HEK293 (cell line): ENCODE data around the gene GCNA.

Source experiments
- SETDB1 ChIP-seq: IDR thresholded peaks from one replicate; pipeline ENCODE4 v1.6.1; 2017; ENCODE audit warnings: mild to moderate bottlenecking, low read length, moderate library complexity, mixed read lengths; ENCODE audit not compliant: insufficient read length
- ZBTB8A ChIP-seq: fragments of 450-650 bp; formaldehyde crosslinking; IDR thresholded peaks from 2 replicates; pipeline ENCODE4 v1.5.1; 2016; ENCODE audit warnings: missing biosample characterization, missing genetic modification characterization
- ZNF561 ChIP-seq: fragments of 450-650 bp; IDR thresholded peaks from 2 replicates; pipeline ENCODE4 v1.5.1; 2018; ENCODE audit warnings: missing biosample characterization, missing genetic modification characterization, borderline replicate concordance
- ZNF792 ChIP-seq: fragments of 450-650 bp; formaldehyde crosslinking; IDR thresholded peaks from 2 replicates; pipeline ENCODE4 v1.5.1; 2016; ENCODE audit warnings: missing biosample characterization, missing genetic modification characterization
- ZSCAN16 ChIP-seq: fragments of 450-650 bp; formaldehyde crosslinking; IDR thresholded peaks from 2 replicates; pipeline ENCODE4 v1.5.1; 2016; ENCODE audit warnings: missing biosample characterization, missing genetic modification characterization
- ZSCAN23 ChIP-seq: fragments of 450-650 bp; formaldehyde crosslinking; IDR thresholded peaks from 2 replicates; pipeline ENCODE4 v1.5.1; 2016; ENCODE audit warnings: missing biosample characterization, missing genetic modification characterization
- TF ChIP-seq, protein P1 (sequence below): fragments of 450-650 bp; IDR thresholded peaks from 2 replicates; pipeline ENCODE4 v1.5.1; 2018; ENCODE audit warnings: missing biosample characterization, missing genetic modification characterization
- TF ChIP-seq, protein P2 (sequence below): fragments of 450-650 bp; formaldehyde crosslinking; IDR thresholded peaks from 2 replicates; pipeline ENCODE4 v1.5.1; 2016; ENCODE audit warnings: missing biosample characterization, missing genetic modification characterization
- TF ChIP-seq, protein P3 (sequence below): fragments of 450-650 bp; formaldehyde crosslinking; IDR thresholded peaks from 2 replicates; pipeline ENCODE4 v1.5.1; 2016; ENCODE audit warnings: missing biosample characterization, missing genetic modification characterization, borderline replicate concordance
- TF ChIP-seq, protein P4 (sequence below): fragments of 450-650 bp; formaldehyde crosslinking; IDR thresholded peaks from 2 replicates; pipeline ENCODE4 v1.5.1; 2016; ENCODE audit warnings: missing biosample characterization, missing genetic modification characterization
- TF ChIP-seq, protein P5 (sequence below): fragments of 450-650 bp; formaldehyde crosslinking; IDR thresholded peaks from 2 replicates; pipeline ENCODE4 v1.5.1; 2016; ENCODE audit warnings: missing biosample characterization, missing genetic modification characterization
- TF ChIP-seq, protein P6 (sequence below): fragments of 450-650 bp; formaldehyde crosslinking; IDR thresholded peaks from 2 replicates; pipeline ENCODE4 v1.5.1; 2016; ENCODE audit warnings: missing biosample characterization, missing genetic modification characterization

DNA sequence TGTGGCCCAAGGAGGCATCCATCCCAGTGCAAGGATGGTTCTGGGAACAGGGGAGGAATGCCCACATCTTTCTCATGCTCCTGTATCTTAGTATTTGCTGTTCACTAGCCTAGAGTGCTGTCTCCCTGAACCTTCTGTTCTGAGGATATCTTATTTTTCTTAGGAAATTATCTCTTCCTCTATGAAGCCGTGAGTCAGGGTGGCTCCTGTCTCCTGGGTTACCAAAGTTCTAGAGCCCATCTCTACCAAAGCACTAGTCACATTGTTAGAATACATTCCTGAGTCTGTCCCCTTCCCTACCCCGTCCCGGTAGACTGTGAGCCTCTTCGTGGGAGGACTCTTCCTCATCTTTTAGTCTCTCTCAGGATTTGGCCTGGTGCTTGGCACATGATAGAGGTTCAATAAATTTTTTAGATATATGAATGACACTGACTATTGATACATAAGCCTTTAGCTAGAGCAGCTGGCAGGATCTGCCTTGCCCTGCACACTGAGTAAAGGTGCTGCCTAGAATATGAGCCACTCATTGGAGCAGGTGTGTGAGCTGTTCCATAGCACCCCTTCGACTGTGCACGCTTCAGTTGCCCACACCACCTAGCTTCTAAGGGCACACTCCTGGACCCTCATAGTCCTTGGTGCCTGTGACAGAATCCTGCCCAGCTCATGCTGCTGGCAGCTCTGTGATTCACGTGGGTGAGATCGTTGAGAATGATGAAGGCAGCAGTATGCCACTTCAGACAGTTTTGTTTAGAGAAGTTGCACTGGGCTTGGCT lies 26.7 kb downstream of the GCNA start:
- TF ChIP-seq, protein P1, sequence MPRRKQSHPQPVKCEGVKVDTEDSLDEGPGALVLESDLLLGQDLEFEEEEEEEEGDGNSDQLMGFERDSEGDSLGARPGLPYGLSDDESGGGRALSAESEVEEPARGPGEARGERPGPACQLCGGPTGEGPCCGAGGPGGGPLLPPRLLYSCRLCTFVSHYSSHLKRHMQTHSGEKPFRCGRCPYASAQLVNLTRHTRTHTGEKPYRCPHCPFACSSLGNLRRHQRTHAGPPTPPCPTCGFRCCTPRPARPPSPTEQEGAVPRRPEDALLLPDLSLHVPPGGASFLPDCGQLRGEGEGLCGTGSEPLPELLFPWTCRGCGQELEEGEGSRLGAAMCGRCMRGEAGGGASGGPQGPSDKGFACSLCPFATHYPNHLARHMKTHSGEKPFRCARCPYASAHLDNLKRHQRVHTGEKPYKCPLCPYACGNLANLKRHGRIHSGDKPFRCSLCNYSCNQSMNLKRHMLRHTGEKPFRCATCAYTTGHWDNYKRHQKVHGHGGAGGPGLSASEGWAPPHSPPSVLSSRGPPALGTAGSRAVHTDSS (tag by site-specific recombination): no peak
- TF ChIP-seq, protein P2, sequence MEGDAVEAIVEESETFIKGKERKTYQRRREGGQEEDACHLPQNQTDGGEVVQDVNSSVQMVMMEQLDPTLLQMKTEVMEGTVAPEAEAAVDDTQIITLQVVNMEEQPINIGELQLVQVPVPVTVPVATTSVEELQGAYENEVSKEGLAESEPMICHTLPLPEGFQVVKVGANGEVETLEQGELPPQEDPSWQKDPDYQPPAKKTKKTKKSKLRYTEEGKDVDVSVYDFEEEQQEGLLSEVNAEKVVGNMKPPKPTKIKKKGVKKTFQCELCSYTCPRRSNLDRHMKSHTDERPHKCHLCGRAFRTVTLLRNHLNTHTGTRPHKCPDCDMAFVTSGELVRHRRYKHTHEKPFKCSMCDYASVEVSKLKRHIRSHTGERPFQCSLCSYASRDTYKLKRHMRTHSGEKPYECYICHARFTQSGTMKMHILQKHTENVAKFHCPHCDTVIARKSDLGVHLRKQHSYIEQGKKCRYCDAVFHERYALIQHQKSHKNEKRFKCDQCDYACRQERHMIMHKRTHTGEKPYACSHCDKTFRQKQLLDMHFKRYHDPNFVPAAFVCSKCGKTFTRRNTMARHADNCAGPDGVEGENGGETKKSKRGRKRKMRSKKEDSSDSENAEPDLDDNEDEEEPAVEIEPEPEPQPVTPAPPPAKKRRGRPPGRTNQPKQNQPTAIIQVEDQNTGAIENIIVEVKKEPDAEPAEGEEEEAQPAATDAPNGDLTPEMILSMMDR (tag by site-specific recombination): no peak
- no peak for TF ChIP-seq ZSCAN23 (tag by site-specific recombination)
- TF ChIP-seq, protein P3, sequence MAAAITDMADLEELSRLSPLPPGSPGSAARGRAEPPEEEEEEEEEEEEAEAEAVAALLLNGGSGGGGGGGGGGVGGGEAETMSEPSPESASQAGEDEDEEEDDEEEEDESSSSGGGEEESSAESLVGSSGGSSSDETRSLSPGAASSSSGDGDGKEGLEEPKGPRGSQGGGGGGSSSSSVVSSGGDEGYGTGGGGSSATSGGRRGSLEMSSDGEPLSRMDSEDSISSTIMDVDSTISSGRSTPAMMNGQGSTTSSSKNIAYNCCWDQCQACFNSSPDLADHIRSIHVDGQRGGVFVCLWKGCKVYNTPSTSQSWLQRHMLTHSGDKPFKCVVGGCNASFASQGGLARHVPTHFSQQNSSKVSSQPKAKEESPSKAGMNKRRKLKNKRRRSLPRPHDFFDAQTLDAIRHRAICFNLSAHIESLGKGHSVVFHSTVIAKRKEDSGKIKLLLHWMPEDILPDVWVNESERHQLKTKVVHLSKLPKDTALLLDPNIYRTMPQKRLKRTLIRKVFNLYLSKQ (tag by site-specific recombination): no peak
- TF ChIP-seq, protein P4, sequence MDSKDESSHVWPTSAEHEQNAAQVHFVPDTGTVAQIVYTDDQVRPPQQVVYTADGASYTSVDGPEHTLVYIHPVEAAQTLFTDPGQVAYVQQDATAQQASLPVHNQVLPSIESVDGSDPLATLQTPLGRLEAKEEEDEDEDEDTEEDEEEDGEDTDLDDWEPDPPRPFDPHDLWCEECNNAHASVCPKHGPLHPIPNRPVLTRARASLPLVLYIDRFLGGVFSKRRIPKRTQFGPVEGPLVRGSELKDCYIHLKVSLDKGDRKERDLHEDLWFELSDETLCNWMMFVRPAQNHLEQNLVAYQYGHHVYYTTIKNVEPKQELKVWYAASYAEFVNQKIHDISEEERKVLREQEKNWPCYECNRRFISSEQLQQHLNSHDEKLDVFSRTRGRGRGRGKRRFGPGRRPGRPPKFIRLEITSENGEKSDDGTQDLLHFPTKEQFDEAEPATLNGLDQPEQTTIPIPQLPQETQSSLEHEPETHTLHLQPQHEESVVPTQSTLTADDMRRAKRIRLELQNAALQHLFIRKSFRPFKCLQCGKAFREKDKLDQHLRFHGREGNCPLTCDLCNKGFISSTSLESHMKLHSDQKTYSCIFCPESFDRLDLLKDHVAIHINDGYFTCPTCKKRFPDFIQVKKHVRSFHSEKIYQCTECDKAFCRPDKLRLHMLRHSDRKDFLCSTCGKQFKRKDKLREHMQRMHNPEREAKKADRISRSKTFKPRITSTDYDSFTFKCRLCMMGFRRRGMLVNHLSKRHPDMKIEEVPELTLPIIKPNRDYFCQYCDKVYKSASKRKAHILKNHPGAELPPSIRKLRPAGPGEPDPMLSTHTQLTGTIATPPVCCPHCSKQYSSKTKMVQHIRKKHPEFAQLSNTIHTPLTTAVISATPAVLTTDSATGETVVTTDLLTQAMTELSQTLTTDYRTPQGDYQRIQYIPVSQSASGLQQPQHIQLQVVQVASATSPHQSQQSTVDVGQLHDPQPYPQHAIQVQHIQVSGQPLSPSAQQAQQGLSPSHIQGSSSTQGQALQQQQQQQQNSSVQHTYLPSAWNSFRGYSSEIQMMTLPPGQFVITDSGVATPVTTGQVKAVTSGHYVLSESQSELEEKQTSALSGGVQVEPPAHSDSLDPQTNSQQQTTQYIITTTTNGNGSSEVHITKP (tag by site-specific recombination): no peak
- TF ChIP-seq ZSCAN16 (tag by site-specific recombination): no peak
- TF ChIP-seq ZNF561 (tag by site-specific recombination): no peak
- TF ChIP-seq SETDB1: no peak
- no peak for TF ChIP-seq ZNF792 (tag by site-specific recombination)
- TF ChIP-seq, protein P5, sequence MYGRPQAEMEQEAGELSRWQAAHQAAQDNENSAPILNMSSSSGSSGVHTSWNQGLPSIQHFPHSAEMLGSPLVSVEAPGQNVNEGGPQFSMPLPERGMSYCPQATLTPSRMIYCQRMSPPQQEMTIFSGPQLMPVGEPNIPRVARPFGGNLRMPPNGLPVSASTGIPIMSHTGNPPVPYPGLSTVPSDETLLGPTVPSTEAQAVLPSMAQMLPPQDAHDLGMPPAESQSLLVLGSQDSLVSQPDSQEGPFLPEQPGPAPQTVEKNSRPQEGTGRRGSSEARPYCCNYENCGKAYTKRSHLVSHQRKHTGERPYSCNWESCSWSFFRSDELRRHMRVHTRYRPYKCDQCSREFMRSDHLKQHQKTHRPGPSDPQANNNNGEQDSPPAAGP: no peak
- TF ChIP-seq, protein P6, sequence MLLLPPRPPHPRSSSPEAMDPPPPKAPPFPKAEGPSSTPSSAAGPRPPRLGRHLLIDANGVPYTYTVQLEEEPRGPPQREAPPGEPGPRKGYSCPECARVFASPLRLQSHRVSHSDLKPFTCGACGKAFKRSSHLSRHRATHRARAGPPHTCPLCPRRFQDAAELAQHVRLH (tag by site-specific recombination): no peak
- no peak for TF ChIP-seq ZBTB8A (tag by site-specific recombination)
